ENCODE measurements around the gene VAMP4.

Gene VAMP4

GRCh38 chr1:171781176-171781875 is 39.5 kb upstream of the VAMP4 start, which contains the start of gene METTL13 (continued):
- TF ChIP-seq ZBTB11 (tag by site-specific recombination; conservative IDR thresholded peaks at IDR 0.05; ENCODE audit: low read depth), result peak; percentile 86
- no peak for TF ChIP-seq RBAK (tag by site-specific recombination; IDR thresholded peaks at IDR 0.05)
- peak; percentile 67 for TF ChIP-seq PRDM10 (tag by site-specific recombination; IDR thresholded peaks at IDR 0.05)
- TF ChIP-seq ZNF639 (tag by site-specific recombination; IDR thresholded peaks at IDR 0.05), result peak; percentile 55; the same call in 1 of the 2 replicates
- no peak for TF ChIP-seq HIC1 (tag by site-specific recombination; IDR thresholded peaks at IDR 0.05)
- TF ChIP-seq PRDM1 (tag by site-specific recombination; IDR thresholded peaks at IDR 0.05), result no peak
- no peak for TF ChIP-seq ZNF677 (tag by site-specific recombination; IDR thresholded peaks at IDR 0.05)
- TF ChIP-seq ZNF335 (tag by site-specific recombination; conservative IDR thresholded peaks at IDR 0.05), result peak; percentile 77
- no peak for TF ChIP-seq ZSCAN18 (tag by site-specific recombination; IDR thresholded peaks at IDR 0.05)
- TF ChIP-seq ZNF561 (tag by site-specific recombination; IDR thresholded peaks at IDR 0.05; ENCODE audit: borderline replicate concordance), result peak; percentile 53; the same call in 1 of the 2 replicates
- TF ChIP-seq ZSCAN16 (tag by site-specific recombination; IDR thresholded peaks at IDR 0.05), result no peak
- TF ChIP-seq ZNF544 (tag by site-specific recombination; IDR thresholded peaks at IDR 0.05), result no peak
- TF ChIP-seq ZNF501 (tag by site-specific recombination; IDR thresholded peaks at IDR 0.05), result peak; percentile 45; the same call in 1 of the 2 replicates
- peak; percentile 74 for TF ChIP-seq IKZF3 (tag by site-specific recombination; IDR thresholded peaks at IDR 0.05)
- TF ChIP-seq ZNF473 (tag by site-specific recombination; IDR thresholded peaks at IDR 0.05), result no peak
- no peak for TF ChIP-seq ZNF548 (tag by site-specific recombination; IDR thresholded peaks at IDR 0.05)
- no peak for TF ChIP-seq ZNF549 (tag by site-specific recombination; IDR thresholded peaks at IDR 0.05)
- TF ChIP-seq ZNF341 (tag by site-specific recombination; IDR thresholded peaks at IDR 0.05; ENCODE audit: low read depth), result peak; percentile 95
- TF ChIP-seq ZBTB10 (tag by site-specific recombination; IDR thresholded peaks at IDR 0.05), result 0 out of 2 replicates have a peak, but pooled peaks have one; percentile 17
- no peak for TF ChIP-seq GLI2 (tag by site-specific recombination; IDR thresholded peaks at IDR 0.05; ENCODE audit: borderline replicate concordance, low read depth)
- no peak for TF ChIP-seq ZNF138 (tag by site-specific recombination; IDR thresholded peaks at IDR 0.05; ENCODE audit: borderline replicate concordance)
- TF ChIP-seq ZNF707 (tag by site-specific recombination; IDR thresholded peaks at IDR 0.05), result no peak
- TF ChIP-seq ZNF624 (tag by site-specific recombination; IDR thresholded peaks at IDR 0.05), result no peak
- no peak for TF ChIP-seq ZIC2 (tag by site-specific recombination; IDR thresholded peaks at IDR 0.05)
- TF ChIP-seq ZNF660 (tag by site-specific recombination; IDR thresholded peaks at IDR 0.05), result peak; percentile 90
